A549 (cell line): ENCODE measurements around the gene DUSP10. TPM values are rescaled to one million over a fixed set of nuclear protein-coding genes. Genes with fewer than 3 reads are reported as not detected.

ENCODE experiments used
- ATAC-seq, 2 experiments: fragments of 200-7000 bp in 1 of 2; fragments of >200 bp in 1 of 2; cut with Nextera tagmentation in 1 of 2; cut with Tn5 transposase in 1 of 2; 3 replicates each; pipeline versions ENCODE4 v1.8.0 to v1.9.1; 2018 to 2020; ENCODE audit warnings: mild to moderate bottlenecking in 1 of 2, moderate library complexity in 1 of 2
- CTCF ChIA-PET: fragments of 300-600 bp; sonication (Branson Sonifier 250); formaldehyde crosslinking; extraction: SDS; loops from one replicate; lab custom pipeline; 2021; ENCODE audit warnings: antibody characterized with exemption, inconsistent platforms; lab: Yijun Ruan, JAX
- POLR2A ChIA-PET: fragments of 350-600 bp; formaldehyde crosslinking; extraction: SDS; loops from one replicate; lab custom pipeline; 2021; ENCODE audit warnings: antibody characterized with exemption, inconsistent platforms; lab: Yijun Ruan, JAX
- DNase-seq, 2 experiments: peaks; one replicate each; pipeline versions ENCODE4 v3.0.0 to v3.0.0-alpha.2; 2011 to 2016; ENCODE audit warnings: low read depth in 1 of 2, low spot score in 1 of 2
- FAIRE-seq: peaks from 2 replicates; lab custom pipeline; 2011; peaks lifted over from hg19 to GRCh38; lab: Jason Lieb, UNC
- H3K27ac ChIP-seq, 2 experiments: fragments of >200 bp; sonication (Bioruptor Twin); formaldehyde crosslinking; 3 replicates each; pipeline ENCODE4 v1.5.1; 2016 to 2017
- H3K4me1 ChIP-seq: fragments of >200 bp; sonication (Bioruptor Twin); formaldehyde crosslinking; 3 replicates; pipeline ENCODE4 v1.6.1; 2016
- H3K4me2 ChIP-seq: fragments of >200 bp; sonication (Bioruptor Twin); formaldehyde crosslinking; 3 replicates; pipeline ENCODE4 v1.6.1; 2016
- H3K4me3 ChIP-seq: fragments of >200 bp; sonication (Bioruptor Twin); formaldehyde crosslinking; 3 replicates; pipeline ENCODE4 v1.5.1; 2016
- H3K9me3 ChIP-seq: fragments of >200 bp; sonication (Bioruptor Twin); formaldehyde crosslinking; 3 replicates; pipeline ENCODE4 v1.6.1; 2016
- BCL3 ChIP-seq: fragments of >200 bp; sonication (Bioruptor Twin); formaldehyde crosslinking; IDR thresholded peaks from 3 replicates; pipeline ENCODE4 v1.6.1; 2016
- BHLHE40 ChIP-seq: IDR thresholded peaks from 2 replicates; pipeline ENCODE4 v1.6.1; 2012; ENCODE audit warnings: low read depth, low read length, inconsistent platforms
- CHD4 ChIP-seq: fragments of 200-600 bp; sonication (generic); IDR thresholded peaks from 2 replicates; pipeline ENCODE4 v1.6.1; 2016; ENCODE audit warnings: antibody characterized with exemption, mild to moderate bottlenecking, borderline replicate concordance
- CTCF ChIP-seq: fragments of >200 bp; sonication (Bioruptor Twin); formaldehyde crosslinking; IDR thresholded peaks from 3 replicates; pipeline ENCODE4 v1.5.1; 2016
- ELK1 ChIP-seq: fragments of 150-350 bp; IDR thresholded peaks from 2 replicates; pipeline ENCODE4 v1.6.1; 2014; ENCODE audit warnings: low read depth, mild to moderate bottlenecking, low read length
- EP300 ChIP-seq, 2 experiments: fragments of >200 bp; sonication (Bioruptor Twin); formaldehyde crosslinking; IDR thresholded peaks; 2 replicates in 1 of 2; 3 replicates in 1 of 2; pipeline ENCODE4 v1.6.1; 2016 to 2017
- ESRRA ChIP-seq: fragments of 150-350 bp; IDR thresholded peaks from 2 replicates; pipeline ENCODE4 v1.6.1; 2014; ENCODE audit warnings: mild to moderate bottlenecking, low read length, borderline replicate concordance
- FOSL2 ChIP-seq, 2 experiments: fragments of 450-650 bp in 1 of 2; fragments of >200 bp in 1 of 2; sonication (Bioruptor Twin) in 1 of 2; formaldehyde crosslinking; IDR thresholded peaks; 2 replicates each; pipeline versions ENCODE4 v1.5.0 to v1.6.1; 2016 to 2020; ENCODE audit warnings: mild to moderate bottlenecking in 1 of 2, moderate library complexity in 1 of 2
- FOXS1 ChIP-seq: fragments of 250-450 bp; sonication (Bioruptor Pico); IDR thresholded peaks from 2 replicates; pipeline ENCODE4 v1.5.0; 2020; ENCODE audit warnings: mild to moderate bottlenecking, moderate library complexity
- HES2 ChIP-seq: fragments of >200 bp; sonication (Bioruptor Twin); formaldehyde crosslinking; IDR thresholded peaks from 2 replicates; pipeline ENCODE4 v1.6.1; 2016
- HMGXB4 ChIP-seq: fragments of 250-450 bp; sonication (Bioruptor Pico); IDR thresholded peaks from 2 replicates; pipeline ENCODE4 v1.5.0; 2021; ENCODE audit warnings: mild to moderate bottlenecking, moderate library complexity, borderline replicate concordance
- JUN ChIP-seq, 2 experiments: fragments of >200 bp; sonication (Bioruptor Twin); formaldehyde crosslinking; IDR thresholded peaks; 2 replicates in 1 of 2; 3 replicates in 1 of 2; pipeline ENCODE4 v1.6.1; 2016 to 2017
- KDM5A ChIP-seq: fragments of 200-600 bp; sonication (generic); IDR thresholded peaks from 2 replicates; pipeline ENCODE4 v1.6.1; 2016; ENCODE audit warnings: antibody characterized with exemption, mild to moderate bottlenecking
- MAFK ChIP-seq: fragments of 450-650 bp; IDR thresholded peaks from 2 replicates; pipeline ENCODE4 v1.6.1; 2014; ENCODE audit not compliant: partially characterized antibody
- MAZ ChIP-seq: fragments of 150-350 bp; IDR thresholded peaks from 2 replicates; pipeline ENCODE4 v1.6.1; 2014; ENCODE audit warnings: antibody characterized with exemption, low read depth, low read length, borderline replicate concordance
- MYC ChIP-seq: IDR thresholded peaks from 2 replicates; pipeline ENCODE4 v1.6.1; 2012; ENCODE audit warnings: mild to moderate bottlenecking, inconsistent platforms, low read length, improper control_type of control experiment, borderline replicate concordance
- PHF8 ChIP-seq: fragments of 200-600 bp; sonication (generic); IDR thresholded peaks from 2 replicates; pipeline ENCODE4 v1.6.1; 2016; ENCODE audit warnings: low read depth, mild to moderate bottlenecking, antibody characterized with exemption, moderate library complexity, borderline replicate concordance
- POLR2AphosphoS2 ChIP-seq: conservative IDR thresholded peaks from 2 replicates; pipeline ENCODE4 v1.6.1; 2012; ENCODE audit warnings: low read length, improper control_type of control experiment, inconsistent platforms
- REST ChIP-seq: fragments of 200-600 bp; sonication (generic); IDR thresholded peaks from 2 replicates; pipeline ENCODE4 v1.6.1; 2016; ENCODE audit warnings: antibody characterized with exemption, mild to moderate bottlenecking, moderate library complexity
- RNF2 ChIP-seq: fragments of 200-600 bp; sonication (generic); IDR thresholded peaks from 2 replicates; pipeline ENCODE4 v1.6.1; 2016; ENCODE audit warnings: low read depth, mild to moderate bottlenecking, antibody characterized with exemption, moderate library complexity, borderline replicate concordance
- SMC3 ChIP-seq: fragments of >200 bp; sonication (Bioruptor Twin); formaldehyde crosslinking; IDR thresholded peaks from 3 replicates; pipeline ENCODE4 v1.6.1; 2018; ENCODE audit warnings: inconsistent platforms
- SREBF2 ChIP-seq: fragments of 450-650 bp; IDR thresholded peaks from 2 replicates; pipeline ENCODE4 v1.6.1; 2014; ENCODE audit warnings: mild to moderate bottlenecking, moderate library complexity
- USF2 ChIP-seq: fragments of 450-650 bp; IDR thresholded peaks from 2 replicates; pipeline ENCODE4 v1.6.1; 2014; ENCODE audit warnings: antibody characterized with exemption
- ZC3H11A ChIP-seq: fragments of 450-650 bp; IDR thresholded peaks from 2 replicates; pipeline ENCODE4 v1.6.1; 2014; ENCODE audit warnings: antibody characterized with exemption, mild to moderate bottlenecking
- ZFP36 ChIP-seq: fragments of 450-650 bp; IDR thresholded peaks from 2 replicates; pipeline ENCODE4 v1.6.1; 2014; ENCODE audit warnings: borderline replicate concordance; ENCODE audit not compliant: partially characterized antibody
- WGBS: methylation state at CpG from one replicate; pipeline ENCODE4 v1.1.6; 2017; ENCODE audit errors: missing lambda C conversion rate; 5-methylcytosine and 5-hydroxymethylcytosine counted together
- polyA plus RNA-seq, 4 experiments: library from polyadenylated mRNA; depleted of rRNA in 3 of 4; stranded (reverse); fragments of >200 nt; fragmentation: RNase III in 1 of 4; extraction: RNeasy Plus Mini Kit Qiagen cat#74134 plus additional on column Dnase treatment in 1 of 4; gene quantifications; 2 replicates in 3 of 4; 3 replicates in 1 of 4; pipeline ENCODE4 v1.2.3, GENCODE V29; 2011 to 2017

DUSP10 gene
- polyA plus RNA-seq, 2 of the 4 experiments (the other 2 are of a cell fraction), result 4.8 to 5.2 TPM

GRCh38 chr1:221782970-221783369 is 41.1 kb upstream of the DUSP10 start:
- CTCF ChIA-PET, result interaction anchor here (1.1 to 1.2 kb wide), 2 partner anchors 14 to 47 kb away, joined by 3 read pairs; no protein-coding TSS in a partner anchor
- Histone ChIP-seq H3K4me2 (no peak overlapping the region), H3K4me1 (no peaks in the 10 kb centered on the region), H3K9me3 (no peaks in the 10 kb centered on the region), H3K4me3 (no peak overlapping the region), H3K27ac (no peak overlapping the region)
- FAIRE-seq (no peak), ATAC-seq (no peak), DNase-seq (no peak)
- 75% methylated on average over 1 of the region's 1 CpG for WGBS
- POLR2A ChIA-PET, result no interaction called here
- no peak for TF ChIP-seq KDM5A
- no peak for TF ChIP-seq RNF2
- TF ChIP-seq PHF8, result no peak
- TF ChIP-seq CTCF, result no peak
- TF ChIP-seq FOSL2 (IDR thresholded peaks at IDR 0.05), result no peak
- TF ChIP-seq FOSL2 (CRISPR knock-in tag; IDR thresholded peaks at IDR 0.05), result no peak
- no peak for TF ChIP-seq ZC3H11A
- TF ChIP-seq FOXS1 (CRISPR knock-in tag), result no peak
- no peak for TF ChIP-seq MYC

- 65% methylated on average over 2 of the region's 2 CpGs for WGBS
- Histone ChIP-seq H3K4me2 (no peak overlapping the region), H3K4me3 (no peak overlapping the region), H3K4me1 (no peaks in the 10 kb centered on the region)
- CTCF ChIA-PET, result no interaction called here
- TF ChIP-seq JUN (IDR thresholded peaks at IDR 0.05), result no peak
- TF ChIP-seq ZFP36, result no peak
- TF ChIP-seq BCL3, result no peak
- TF ChIP-seq HES2, result no peak
- TF ChIP-seq MAZ, result no peak
- no peak for TF ChIP-seq FOSL2 (IDR thresholded peaks at IDR 0.05)
- TF ChIP-seq FOSL2 (CRISPR knock-in tag; IDR thresholded peaks at IDR 0.05), result no peak
- no peak for TF ChIP-seq MAFK
- no peak for TF ChIP-seq SMC3
- no peak for TF ChIP-seq REST
- TF ChIP-seq SREBF2, result no peak
- TF ChIP-seq BHLHE40, result no peak
- no peak for TF ChIP-seq HMGXB4 (CRISPR knock-in tag)
- no peak for TF ChIP-seq CHD4
- TF ChIP-seq POLR2AphosphoS2, result no peak
- no peak for TF ChIP-seq ESRRA
- TF ChIP-seq MYC, result no peak
- TF ChIP-seq USF2, result no peak
- TF ChIP-seq ELK1, result no peak
- TF ChIP-seq EP300 (IDR thresholded peaks at IDR 0.05), result no peak
- TF ChIP-seq, all 56 proteins: peak for 0
- POLR2A ChIA-PET, result no interaction called here
- FAIRE-seq (no peak), DNase-seq (no peak), ATAC-seq (no peak)
- Histone ChIP-seq H3K9me3 (no peaks in the 10 kb centered on the region), H3K27ac (no peak overlapping the region)
These were observed 40.6 kb upstream of the DUSP10 start for GRCh38 chr1:221782477-221782876.
